ENCODE measurements around the gene MBNL3. TPM values are rescaled to one million over a fixed set of nuclear protein-coding genes. Genes with fewer than 3 reads are reported as not detected.

Gene MBNL3
- total and polyA plus RNA-seq, 9 of the 15 experiments (the other 6 are each of a cell fraction or from before 2014, with no cell fraction given) = under 0.01 to 0.25 (median 0.16) TPM

- TF ChIP-seq TGIF2 (CRISPR knock-in tag; IDR thresholded peaks at IDR 0.05) (no peak), ZNF512 (tag; IDR thresholded peaks at IDR 0.05) (no peak), ZNF124 (CRISPR knock-in tag; IDR thresholded peaks at IDR 0.05) (no peak), EP300 (IDR thresholded peaks at IDR 0.05; ENCODE audit: low read length) (no peak), ZNF785 (CRISPR knock-in tag; IDR thresholded peaks at IDR 0.05) (no peak), PRDM10 (IDR thresholded peaks at IDR 0.05; ENCODE audit: partially characterized antibody) (no peak), ZBTB12 (CRISPR knock-in tag; IDR thresholded peaks at IDR 0.05) (no peak), E2F4 (CRISPR knock-in tag; IDR thresholded peaks at IDR 0.05; ENCODE audit: low read depth) (no peak), ZNF57 (CRISPR knock-in tag; IDR thresholded peaks at IDR 0.05) (no peak)
Observed at GRCh38 chrX:132428896-132429295, 59.9 kb downstream of the MBNL3 start (continued).
